GM18873 (cell line): ENCODE data around the gene PRSS57.
"Not testable (repeated sequence)": the region's sequence is repeated elsewhere in the genome, so short reads cannot be mapped to it uniquely, and the experiment has no call there.

Experiments used
- ATAC-seq: cut with Tn5 transposase; IDR thresholded peaks from one replicate; pipeline ENCODE4 v1.9.1; 2021; ENCODE audit warnings: mild to moderate bottlenecking, moderate library complexity, moderate number of reproducible peaks; ENCODE audit not compliant: unreplicated experiment, low FRiP score

PRSS57 gene

DNA sequence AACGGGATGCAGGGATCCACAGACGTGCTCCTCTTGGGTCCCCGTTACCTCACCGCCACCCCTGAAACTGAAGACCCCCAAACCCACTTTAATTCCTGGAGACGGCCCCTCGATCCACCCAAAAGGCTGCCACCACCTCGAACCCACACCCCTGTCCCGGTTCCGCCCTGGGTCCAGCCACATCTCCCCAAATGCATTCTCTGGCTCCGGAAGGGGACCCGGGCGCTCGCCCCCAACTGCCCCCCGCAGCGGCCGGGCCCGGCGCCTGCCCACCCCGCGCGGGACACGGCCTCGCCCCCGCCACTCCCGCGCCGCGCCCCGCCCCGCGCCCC is 19.3 kb downstream of the PRSS57 start:
- no peak for ATAC-seq

DNA sequence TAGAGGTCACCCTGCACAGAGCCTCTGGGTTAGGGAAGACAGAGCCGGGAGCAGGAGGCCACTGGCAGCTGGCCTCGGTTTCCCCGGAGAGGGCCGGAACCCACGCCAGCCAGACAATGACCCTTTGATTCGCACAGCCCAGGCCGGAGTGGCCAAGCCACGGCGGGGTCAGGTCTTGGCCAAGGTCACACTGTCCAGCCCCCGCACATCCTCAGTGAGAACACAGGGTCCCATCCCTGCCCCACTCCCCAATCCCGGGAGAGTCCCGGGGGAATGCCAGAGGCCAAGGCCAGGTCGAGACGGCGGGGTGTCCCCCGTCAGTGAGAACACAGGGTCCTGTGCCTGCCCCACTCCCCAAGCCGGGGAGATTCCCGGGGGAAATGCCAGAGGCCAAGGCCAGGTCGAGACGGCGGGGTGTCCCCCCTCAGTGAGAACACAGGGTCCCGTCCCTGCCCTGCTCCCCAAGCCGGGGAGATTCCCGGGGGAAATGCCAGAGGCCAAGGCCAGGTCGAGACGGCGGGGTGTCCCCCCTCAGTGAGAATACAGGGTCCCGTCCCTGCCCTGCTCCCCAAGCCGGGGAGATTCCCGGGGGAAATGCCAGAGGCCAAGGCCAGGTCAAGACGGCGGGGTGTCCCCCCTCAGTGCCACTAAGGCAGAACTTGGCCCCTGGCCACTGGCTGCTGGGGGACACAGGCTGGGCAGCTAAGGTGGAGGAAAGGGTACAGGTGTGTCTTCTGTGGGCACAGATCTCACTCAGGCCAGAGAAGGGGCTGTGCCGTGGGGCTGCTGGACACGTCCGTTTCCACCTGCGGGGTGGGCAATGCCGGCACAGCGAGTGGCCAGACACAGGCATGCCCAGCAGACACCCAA is 20.7 kb downstream of the PRSS57 start:
- no peak for ATAC-seq

DNA sequence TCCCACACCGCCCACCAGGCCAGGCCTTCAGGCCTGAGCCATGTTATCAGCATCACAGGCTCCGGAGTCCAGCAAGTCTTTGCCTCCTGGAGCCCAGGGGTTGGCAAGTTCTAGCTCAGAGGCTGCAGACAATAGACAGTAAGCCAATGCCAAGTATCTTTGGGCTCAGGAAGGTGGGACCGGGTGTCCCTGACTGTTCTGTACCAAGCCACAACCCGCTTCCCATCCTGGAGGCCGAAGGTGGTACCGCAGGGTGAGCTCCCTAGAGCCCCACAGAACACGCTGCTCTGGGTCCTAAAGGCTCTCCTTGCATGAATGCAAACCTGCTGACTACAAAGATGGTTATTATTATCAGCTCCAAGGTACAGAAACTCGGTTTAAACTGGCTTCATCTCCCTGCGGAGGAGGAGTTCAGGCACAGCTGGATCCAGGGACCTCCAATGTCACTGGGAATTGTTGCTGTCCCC is 24.6 kb downstream of the PRSS57 start:
- ATAC-seq: no peak

DNA sequence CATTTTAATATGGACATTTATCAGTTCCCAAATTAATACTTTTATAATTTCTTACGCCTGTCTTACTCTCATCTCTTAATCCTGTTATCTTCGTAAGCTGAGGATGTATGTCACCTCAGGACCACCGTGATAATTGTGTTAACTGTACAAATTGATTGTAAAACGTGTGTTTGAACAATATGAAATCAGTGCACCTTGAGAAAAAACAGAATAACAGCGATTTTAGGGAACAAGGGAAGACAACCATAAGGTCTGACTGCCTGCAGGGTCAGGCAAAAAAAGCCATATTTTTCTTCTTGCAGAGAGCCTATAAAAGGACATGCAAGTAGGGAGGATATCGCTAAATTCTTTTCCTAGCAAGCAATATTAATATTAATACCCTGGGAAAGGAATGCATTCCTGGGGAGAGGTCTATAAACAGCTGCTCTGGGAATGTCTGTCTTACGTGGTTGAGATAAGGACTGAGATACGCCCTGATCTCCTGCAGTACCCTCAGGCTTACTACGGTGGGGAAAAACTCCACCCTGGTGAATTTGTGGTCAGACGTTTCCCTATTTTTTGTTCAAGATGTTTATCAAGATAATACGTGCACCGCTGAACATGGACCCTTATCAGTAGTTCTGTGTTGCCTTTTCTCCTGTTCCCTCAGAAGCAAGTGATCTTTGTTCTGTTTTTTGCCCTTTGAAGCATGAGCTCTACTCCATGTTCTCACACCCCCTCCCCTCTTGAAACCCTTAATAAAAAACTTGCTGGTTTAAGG is 26.4 kb downstream of the PRSS57 start:
- not testable (repeated sequence) for ATAC-seq

DNA sequence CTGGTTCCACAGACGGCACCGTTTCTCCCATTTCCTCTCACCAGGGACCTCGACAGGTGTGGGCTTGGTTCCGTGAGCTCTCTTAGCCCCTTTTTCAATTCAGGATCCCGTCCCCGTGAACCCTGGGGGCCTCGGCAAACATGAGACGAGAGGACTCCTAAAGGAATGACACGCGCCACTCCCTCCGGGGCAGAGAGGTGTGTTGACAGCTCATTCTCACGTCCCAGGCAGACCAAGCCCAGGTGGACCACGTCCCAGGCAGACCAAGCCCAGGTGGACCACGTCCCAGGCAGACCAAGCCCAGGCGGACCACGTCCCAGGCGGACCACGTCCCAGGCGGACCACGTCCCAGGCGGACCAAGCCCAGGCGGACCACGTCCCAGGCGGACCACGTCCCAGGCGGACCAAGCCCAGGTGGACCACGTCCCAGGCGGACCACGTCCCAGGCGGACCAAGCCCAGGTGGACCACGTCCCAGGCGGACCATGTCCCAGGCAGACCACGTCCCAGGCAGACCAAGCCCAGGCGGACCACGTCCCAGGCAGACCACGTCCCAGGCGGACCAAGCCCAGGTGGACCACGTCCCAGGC is 28.2 kb downstream of the PRSS57 start:
- not testable (repeated sequence) for ATAC-seq

DNA sequence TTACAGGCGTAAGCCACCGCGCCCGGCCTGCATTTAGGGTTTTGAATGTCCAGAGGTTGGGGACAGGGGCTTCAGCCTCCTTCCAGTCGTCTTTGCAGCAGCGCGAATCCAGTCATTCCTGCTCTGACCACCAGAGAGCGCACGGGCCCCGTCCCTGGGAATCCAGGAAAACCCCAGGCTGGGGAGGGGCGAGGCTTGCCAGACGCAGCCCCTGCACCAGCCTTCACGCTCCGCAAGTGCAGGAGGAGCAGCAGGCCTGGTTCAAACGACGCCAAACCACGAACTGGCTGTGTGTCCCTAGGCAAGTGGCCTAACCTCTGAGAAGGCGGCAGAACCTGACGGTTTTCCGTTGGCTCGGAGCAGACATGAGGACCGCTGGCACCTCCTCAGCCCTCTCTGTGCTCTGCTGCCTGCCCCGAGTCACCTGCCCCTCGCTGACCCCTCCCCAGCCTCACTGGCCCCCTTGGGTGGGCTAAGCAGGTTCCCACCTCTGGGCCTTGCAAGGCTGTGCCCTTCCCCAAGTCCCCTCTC is 30.3 kb downstream of the PRSS57 start:
- ATAC-seq: no peak

DNA sequence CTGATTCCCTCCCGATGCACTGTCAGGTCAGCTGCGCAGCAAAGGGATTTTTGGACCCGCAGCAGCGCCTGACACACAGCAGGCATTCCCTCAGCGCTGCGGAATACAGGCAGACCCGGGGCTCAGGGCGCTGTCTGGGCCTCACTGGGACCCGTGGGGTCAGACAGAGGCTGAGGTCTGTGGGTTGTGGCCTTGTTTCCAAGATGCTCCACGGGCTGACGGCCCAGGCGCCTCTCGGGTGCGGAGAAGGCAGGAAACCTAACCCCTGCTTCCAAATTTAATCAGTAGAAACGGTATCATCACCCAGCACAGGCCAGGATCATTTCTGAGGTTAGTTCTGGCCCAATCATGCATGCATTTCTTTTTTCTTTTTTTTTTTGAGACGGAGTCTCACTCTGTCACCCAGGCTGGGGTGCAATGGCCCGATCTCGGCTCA is 31.6 kb downstream of the PRSS57 start:
- no peak for ATAC-seq

DNA sequence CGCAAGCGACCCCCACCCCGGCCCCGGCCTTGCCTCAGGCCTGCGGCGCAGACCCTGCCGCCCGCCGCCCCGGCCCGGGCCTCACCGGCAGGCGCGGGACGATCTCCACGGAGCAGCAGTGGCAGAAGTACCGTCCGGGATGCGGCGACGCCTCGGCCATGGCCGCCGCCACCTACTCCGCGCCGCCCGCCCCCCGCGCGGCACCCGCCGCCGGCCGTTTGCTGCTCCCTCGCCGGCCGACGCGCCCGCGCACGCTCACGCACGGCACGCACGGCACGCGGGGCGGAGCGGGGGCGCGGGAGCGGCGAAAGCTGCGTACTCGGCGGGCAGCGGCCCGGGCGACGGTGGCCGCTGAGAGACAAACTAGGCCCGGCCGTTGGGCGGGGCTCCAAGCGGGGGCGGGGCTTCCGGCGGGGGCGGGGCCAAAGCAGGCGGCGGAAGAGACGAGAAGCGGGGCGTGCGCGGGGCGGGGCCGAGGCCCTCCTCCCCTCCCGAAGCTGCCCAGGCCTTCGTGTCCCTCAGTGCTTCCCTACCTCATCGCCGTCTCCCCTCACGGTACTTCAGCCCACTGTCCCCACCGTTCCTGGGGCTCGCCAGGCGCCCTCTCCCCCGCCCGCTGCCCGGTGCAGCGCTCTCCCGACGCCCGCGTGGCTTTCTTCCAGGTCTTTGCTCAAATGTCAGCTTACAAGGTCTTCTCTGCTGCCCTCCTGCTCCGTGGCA is 32.1 kb downstream of the PRSS57 start, which contains the start of gene RNF126:
Gene RNF126, minus strand, starts transcription at position 253 of the 720 bp plus-strand sequence. Its CDS starts 93 bp downstream, at position 160.
- ATAC-seq: peak; percentile 40

DNA sequence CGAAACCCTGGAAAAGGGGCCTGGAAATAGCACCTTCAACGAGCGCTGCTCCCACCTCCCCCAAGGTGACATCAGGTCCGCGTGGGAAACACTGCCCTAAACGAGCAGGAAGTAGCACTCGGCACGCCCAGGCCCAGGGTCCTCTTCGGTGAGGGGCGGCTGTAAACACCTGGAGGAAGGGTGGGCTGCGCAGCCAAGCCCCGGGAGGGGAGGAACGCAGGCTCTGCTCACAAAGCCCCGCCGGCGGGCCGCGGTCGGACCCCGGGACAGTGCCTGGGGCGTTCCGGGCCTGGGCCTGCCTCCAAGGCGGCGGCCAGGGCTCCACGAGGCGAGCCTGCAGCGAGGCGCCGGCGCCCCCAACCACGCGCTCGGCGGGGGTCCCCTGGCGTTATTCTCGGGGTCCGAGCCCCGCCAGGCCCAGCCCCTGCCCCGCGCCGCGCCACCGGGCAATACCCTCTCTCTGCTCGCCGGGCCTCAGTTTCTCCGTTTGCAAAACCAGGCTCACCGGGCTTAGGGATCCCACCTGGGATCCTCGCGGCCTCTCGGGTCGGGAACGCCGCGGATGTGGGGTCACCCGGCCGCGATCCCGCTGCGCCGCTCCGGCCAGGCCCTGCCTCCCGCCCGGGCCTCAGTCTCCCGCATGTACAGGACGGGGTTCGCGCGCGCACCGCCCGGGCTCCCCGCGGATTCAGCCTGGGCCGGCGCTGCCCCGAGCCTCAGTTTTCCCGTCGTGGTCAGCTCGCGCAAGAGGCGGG is 32.9 kb downstream of the PRSS57 start:
- ATAC-seq: peak; percentile 9

DNA sequence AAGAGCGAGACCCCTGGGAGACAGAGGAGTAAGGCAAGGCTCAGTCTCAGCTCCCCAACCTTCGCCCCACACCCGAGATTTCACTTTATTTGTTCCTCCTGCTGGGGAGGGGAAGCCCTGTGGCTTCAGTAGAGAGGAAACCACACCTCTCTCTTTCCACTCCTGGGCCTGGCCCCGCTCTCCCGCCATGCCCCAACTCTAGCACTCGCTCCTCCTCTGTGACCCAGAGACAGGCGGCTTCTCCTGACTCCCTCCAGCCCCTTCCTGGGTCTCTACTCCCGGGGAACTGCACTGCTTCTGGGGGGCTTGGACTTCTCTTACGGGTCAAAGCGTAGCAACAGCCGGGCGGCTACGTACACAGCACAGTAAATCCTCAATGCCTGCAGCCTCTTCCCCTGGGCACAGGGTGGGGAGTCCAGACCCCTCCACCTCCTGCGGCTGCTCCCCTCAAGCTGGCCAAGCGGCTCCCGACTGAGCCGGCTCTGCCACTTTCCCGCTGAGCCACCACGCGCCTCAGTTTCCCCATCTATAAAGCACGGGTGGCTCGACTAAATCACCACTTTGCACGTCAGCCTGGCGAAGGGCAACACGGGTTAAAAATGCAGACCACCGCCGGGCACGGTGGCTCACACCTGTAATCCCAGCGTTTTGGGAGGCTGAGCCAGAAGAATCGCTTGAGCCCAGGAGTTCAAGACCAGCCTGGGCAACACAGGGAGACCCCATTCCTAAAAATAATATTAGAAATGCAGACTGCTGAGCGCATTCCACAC is 33.6 kb downstream of the PRSS57 start:
- ATAC-seq: no peak

DNA sequence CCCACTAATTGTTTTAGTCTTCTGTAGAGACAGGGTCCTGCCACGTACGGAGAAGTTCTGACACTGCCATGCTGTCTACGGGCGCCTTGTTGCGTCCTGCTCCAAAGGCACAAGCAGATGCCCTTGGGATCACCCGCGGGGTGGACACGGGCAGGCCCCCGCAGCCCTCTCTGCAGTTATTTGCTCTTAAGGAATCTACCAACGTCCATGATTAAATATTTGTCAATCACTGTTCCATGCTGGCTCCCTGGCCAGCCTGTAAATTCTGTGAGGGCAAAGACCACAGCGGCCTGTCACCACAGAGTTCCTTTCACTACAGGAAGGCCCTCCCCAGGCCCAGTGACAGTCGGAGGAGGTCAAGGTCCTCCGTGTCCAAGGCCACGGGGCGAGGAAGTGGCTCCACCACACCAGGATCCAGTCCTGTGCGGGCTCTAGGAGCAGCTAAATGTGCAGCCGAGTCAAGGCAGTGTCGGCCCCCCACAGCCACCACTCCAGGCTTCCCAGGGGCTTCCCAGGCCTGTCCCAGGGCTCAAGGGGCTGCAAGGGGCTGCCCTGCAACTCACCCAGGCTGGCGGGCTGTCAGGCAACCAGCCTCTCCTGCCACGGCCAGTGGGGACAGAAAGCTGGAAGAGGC is 34.3 kb downstream of the PRSS57 start:
- ATAC-seq: no peak

DNA sequence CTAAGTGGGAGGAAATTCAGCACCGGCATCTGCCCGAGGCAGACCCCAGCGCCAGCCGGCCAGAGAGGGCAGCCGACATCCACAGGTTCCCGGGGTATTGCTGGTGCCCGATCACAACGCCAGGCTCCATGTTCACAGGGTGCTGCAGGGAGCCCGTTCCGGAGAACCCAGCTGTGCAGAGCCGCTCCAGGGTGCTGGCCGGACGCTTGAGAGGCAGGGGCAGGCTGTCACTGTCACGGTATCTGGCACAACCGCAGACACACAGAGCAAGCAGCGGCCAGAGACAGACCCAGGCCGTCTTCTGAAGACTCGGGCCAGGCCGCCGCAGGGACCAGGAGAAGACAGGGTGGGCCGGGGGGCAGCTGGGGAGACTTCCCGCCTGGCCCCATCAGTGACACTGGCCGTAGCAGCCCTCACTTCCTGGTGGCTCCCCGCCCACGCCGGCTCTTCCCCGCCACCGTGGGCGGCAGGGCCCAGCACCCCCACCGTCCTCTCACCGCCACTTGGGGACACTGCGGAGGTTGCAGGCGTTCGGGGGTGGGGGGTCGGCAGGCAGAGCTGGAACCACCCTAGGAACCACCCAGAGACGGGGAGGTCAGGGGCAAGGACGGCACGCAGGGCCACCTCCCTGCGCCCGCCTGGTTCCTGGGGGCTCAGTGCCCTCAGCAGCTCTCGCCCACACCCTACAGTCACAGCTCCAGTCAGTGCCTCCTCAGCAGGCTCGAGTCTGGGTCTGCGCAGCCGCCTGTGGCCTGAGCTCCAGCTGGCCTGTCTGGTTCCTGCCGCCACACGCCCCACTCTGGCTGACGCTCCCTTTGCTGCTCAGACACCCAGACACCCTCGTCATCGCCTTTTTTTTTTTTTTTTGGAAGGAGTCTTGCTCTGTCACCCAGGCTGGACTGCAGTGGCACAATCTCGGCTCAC is 36.1 kb downstream of the PRSS57 start:
- no peak for ATAC-seq

DNA sequence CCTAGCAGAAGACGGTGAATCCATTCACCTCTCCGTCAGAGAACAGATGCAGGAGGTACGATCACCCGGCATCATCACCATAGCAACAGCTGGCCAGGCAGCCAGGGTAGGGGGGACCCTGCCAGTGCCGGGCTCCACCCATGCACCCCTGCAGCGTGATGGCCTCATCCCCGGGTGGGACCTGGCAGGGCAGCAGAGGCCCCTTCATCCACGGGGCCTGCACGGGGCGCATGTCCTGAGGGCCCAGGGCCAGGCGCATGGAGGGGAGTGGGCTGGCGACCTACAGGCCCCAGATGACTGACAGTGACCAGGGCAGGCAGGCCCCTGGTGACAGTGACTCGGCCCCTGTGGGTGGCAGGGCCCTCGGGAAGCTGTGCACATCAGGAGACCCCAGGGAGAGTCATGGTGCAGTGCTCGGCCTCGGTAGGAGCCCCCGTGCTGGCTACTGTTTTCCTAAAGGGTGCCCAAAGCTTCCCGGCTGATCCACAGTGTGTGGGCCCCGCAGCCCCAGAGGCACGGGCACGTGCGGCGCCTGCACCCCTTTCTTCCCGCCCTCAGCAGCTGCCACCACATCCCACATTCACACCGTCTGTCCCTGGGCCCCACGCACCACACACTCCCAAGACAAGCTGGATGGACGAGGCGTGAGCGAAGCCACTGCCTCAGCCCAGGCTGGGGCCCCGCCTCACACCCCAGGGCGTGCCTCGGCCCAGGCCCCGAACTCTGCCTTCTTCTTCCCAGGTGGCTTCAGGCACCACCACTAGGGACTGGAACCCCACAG is 37.0 kb downstream of the PRSS57 start:
- ATAC-seq: no peak

DNA sequence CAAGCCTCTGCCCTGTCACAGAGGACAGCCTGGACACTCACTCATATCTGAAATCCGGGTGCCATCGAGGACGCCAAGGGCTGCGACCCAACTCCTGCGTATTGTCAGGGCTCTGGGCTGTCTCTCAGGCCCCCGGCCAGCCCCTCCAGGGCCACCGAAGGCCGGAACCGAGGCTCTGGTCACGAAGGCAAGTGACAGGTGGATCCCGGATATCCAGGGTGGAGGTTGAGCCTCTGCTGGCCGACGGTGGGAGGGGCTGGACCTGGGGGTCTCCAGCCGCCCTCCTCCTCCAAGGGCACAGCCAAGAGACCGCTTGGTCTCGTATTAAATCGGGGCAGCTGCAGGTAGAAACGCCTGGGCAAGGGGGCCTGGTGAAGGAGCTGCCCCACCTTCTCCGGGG is 37.6 kb downstream of the PRSS57 start:
- ATAC-seq: no peak

DNA sequence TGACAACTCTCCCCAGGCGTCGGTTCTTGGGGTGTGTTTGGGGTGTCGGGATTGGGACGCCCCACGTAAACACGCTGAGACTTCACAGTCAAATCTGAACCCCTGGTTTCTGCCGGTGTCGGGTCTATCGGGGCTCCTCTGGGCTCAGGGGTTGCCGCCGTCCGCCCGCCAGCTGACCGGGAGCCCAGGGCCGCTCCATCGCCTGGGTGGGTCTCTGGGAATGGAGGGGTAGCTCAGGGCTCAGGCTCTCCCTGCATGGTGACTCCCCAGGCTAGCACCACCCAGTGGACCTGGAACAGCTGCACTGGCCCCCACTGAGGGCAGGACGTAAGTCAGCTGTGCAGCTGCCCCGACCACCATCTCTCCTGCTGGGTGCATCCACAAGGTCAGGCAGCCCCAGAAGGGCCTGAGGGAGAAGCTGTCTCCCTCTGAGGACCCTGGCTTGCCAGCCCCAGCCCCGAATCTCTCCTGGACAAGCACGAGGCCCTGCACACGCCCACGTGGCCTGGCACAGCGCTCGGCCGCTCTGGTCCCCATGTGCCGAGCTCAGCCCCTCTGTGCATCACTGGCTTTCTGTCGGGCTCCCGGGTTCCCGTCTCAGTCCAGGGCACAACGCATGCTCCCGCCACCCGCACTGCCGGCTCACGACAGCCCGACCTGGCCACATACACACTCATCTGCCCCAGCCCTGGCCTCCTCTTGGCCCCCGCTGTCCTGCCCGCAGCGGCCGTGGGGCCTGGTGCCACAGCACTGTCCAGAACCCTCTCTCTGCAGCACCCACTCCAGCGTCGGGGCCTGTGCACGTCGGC is 38.3 kb downstream of the PRSS57 start:
- ATAC-seq: no peak

DNA sequence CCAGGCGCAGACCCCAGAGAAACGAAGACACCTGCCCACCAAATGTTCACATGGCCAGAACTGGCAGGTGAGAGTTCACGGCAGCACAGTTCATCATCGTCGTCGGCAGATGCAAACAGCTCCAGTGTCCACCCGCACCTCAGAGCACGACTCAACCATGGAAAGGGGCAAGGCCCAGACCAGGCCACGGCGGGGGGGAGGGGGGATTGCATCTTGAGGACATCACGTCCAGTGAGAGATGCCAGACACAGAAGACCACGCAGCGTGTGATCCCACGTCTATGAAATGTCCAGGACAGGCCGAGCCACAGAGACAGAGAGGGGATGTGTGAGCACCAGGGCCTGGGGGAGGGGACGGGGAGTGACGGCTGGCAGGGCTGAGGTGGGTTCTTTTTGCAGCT is 39.6 kb downstream of the PRSS57 start:
- ATAC-seq: no peak
